GM19238 (cell line): ENCODE results near the gene EREG.
"Not testable (repeated sequence)": the region's sequence is repeated elsewhere in the genome, so short reads cannot be mapped to it uniquely, and the experiment has no call there.

Experiments
- DNase-seq: peaks from one replicate; pipeline ENCODE4 v3.0.0; 2011; ENCODE audit warnings: low spot score; ENCODE audit not compliant: insufficient read length

EREG gene

GRCh38 chr4:74389494-74389893 lies 24.5 kb downstream of the EREG start:
- DNase-seq: no peak

- DNase-seq: no peak
Observed at GRCh38 chr4:74390677-74391076, 25.7 kb downstream of the EREG start.

GRCh38 chr4:74391346-74391745 lies 26.4 kb downstream of the EREG start:
- DNase-seq: no peak

- no peak for DNase-seq
Observed at GRCh38 chr4:74391890-74392475, 27.0 kb downstream of the EREG start.

GRCh38 chr4:74394476-74395136 lies 29.7 kb downstream of the EREG start:
- DNase-seq: no peak

- no peak for DNase-seq
Observed at GRCh38 chr4:74395633-74396032, 30.7 kb downstream of the EREG start.

- no peak for DNase-seq
Observed at GRCh38 chr4:74397748-74398426, 32.9 kb downstream of the EREG start.

GRCh38 chr4:74398894-74399589 lies 34.1 kb downstream of the EREG start:
- not testable (repeated sequence) for DNase-seq

- no peak for DNase-seq
Observed at GRCh38 chr4:74400395-74400794, 35.5 kb downstream of the EREG start.

- peak; percentile 1 for DNase-seq
Observed at GRCh38 chr4:74402692-74403456, 37.9 kb downstream of the EREG start.

- DNase-seq: no peak
Observed at GRCh38 chr4:74407891-74408290, 42.9 kb downstream of the EREG start.

GRCh38 chr4:74408639-74409038 lies 43.7 kb downstream of the EREG start:
- no peak for DNase-seq

GRCh38 chr4:74410272-74410671 lies 45.3 kb downstream of the EREG start:
- DNase-seq: no peak

GRCh38 chr4:74412225-74412624 lies 47.3 kb downstream of the EREG start:
- DNase-seq: no peak

GRCh38 chr4:74413265-74413664 lies 48.3 kb downstream of the EREG start:
- DNase-seq: no peak

GRCh38 chr4:74414149-74414809 lies 49.3 kb downstream of the EREG start:
- no peak for DNase-seq

GRCh38 chr4:74415602-74416300 lies 50.8 kb downstream of the EREG start:
- no peak for DNase-seq

GRCh38 chr4:74418063-74418670 lies 53.2 kb downstream of the EREG start:
- DNase-seq: no peak

- no peak for DNase-seq
Observed at GRCh38 chr4:74420863-74421262, 55.9 kb downstream of the EREG start.

- DNase-seq: no peak
Observed at GRCh38 chr4:74423104-74423503, 58.2 kb downstream of the EREG start.
